Prostate gland (tissue), 2 donors: Measurements from ENCODE around the gene SPATS2. TPM values are rescaled to one million over a fixed set of nuclear protein-coding genes. Genes with fewer than 3 reads are reported as not detected.
A peak's percentile ranks its signal among the peaks of the same experiment; 100 is the strongest.
"Not testable (repeated sequence)": the region's sequence is repeated elsewhere in the genome, so short reads cannot be mapped to it uniquely, and the experiment has no call there.

ENCODE experiments used
- DNase-seq: peaks from one replicate; pipeline ENCODE4 v3.0.0-alpha.2; 2019; ENCODE audit warnings: low spot score
- H3K27ac ChIP-seq, 2 donors: fragments of 200-600 bp; sonication (generic); 2 replicates each; pipeline ENCODE4 v1.5.1; 2017 to 2019
- H3K27me3 ChIP-seq: fragments of 200-600 bp; sonication (generic); replicated peaks from 2 replicates; pipeline ENCODE4 v1.5.1; 2019; ENCODE audit not compliant: insufficient read depth
- H3K36me3 ChIP-seq, 2 donors: fragments of 200-600 bp; sonication (generic); 1 replicate in 1 of 2; 2 replicates in 1 of 2; pipeline versions ENCODE4 v1.5.1 to v1.8.1; 2017 to 2019
- H3K4me1 ChIP-seq: fragments of 200-600 bp; sonication (generic); replicated peaks from 2 replicates; pipeline ENCODE4 v1.5.1; 2019
- H3K4me3 ChIP-seq, 2 donors: fragments of 200-600 bp; sonication (generic); 2 replicates each; pipeline ENCODE4 v1.5.1; 2017 to 2019
- H3K9me3 ChIP-seq: fragments of 200-600 bp; sonication (generic); 2 replicates; pipeline ENCODE4 v1.5.1; 2017
- POLR2A ChIP-seq: fragments of 450-650 bp; IDR thresholded peaks from one replicate; pipeline ENCODE4 v1.6.1; 2016; ENCODE audit warnings: antibody characterized with exemption, mild to moderate bottlenecking
- POLR2AphosphoS5 ChIP-seq: sonication (generic); formaldehyde crosslinking; IDR thresholded peaks from one replicate; pipeline ENCODE4 v1.6.1; 2017; ENCODE audit warnings: antibody characterized with exemption
- WGBS: methylation state at CpG from one replicate; pipeline ENCODE4 v1.1.5; 2018; 5-methylcytosine and 5-hydroxymethylcytosine counted together
- intact Hi-C: fragments of 100-400 bp; cut with DNase I; formaldehyde crosslinking; loops from one replicate; pipeline ENCODE4 v1.14.2; 2022
- total RNA-seq, 2 donors: library from RNA; depleted of rRNA; stranded (reverse); fragments of >200 nt; gene quantifications; one replicate each; pipeline ENCODE4 v1.1.0, GENCODE V29; 2016
- TF ChIP-seq, protein P1 (sequence below), 4 experiments: fragments of 200-600 bp in 2 of 4; fragments of 450-650 bp in 2 of 4; sonication (generic) in 2 of 4; IDR thresholded peaks; 1 replicate in 3 of 4; 2 replicates in 1 of 4; pipeline ENCODE4 v1.5.1; 2016 to 2019; ENCODE audit warnings: antibody characterized with exemption in 4 of 4, mild to moderate bottlenecking in 2 of 4, moderate library complexity in 2 of 4

Gene SPATS2
- total RNA-seq, 2 donors from 2014 or later: 30.1 to 34.2 TPM

DNA sequence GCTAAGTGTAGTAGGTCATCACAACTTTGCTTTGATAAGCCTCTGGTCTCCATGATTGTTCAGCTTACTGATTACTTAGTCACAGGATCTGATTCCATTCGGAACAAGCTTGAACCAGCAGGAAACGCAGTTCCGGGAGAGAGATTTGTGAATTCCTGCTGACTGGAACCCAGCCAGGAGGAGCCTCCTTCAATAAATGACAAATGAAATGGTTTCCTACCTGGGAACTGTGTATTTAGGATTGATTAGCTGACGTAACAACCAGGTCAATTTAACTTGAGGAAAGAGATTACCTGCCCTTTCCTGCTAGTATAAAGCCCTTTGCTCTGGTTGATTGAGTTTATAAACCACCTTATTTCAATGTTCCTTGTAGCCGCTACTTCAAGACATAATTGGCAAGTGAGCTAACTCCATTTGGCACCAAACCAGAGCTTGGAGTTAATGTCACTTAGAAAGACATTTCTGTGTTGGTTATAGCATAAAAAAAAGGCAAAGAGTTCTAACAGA, 136.5 kb downstream of the SPATS2 start:
- intact Hi-C loops: no loop called here
- Histone ChIP-seq H3K27ac (peak overlapping the region in 1 of 2 donors; percentile 15), H3K36me3 (no peaks in the 10 kb centered on the region), H3K27me3 (no peaks in the 10 kb centered on the region), H3K9me3 (no peaks in the 10 kb centered on the region), H3K4me3 (no peak overlapping the region), H3K4me1 (no peaks in the 10 kb centered on the region)
- TF ChIP-seq, protein P1, sequence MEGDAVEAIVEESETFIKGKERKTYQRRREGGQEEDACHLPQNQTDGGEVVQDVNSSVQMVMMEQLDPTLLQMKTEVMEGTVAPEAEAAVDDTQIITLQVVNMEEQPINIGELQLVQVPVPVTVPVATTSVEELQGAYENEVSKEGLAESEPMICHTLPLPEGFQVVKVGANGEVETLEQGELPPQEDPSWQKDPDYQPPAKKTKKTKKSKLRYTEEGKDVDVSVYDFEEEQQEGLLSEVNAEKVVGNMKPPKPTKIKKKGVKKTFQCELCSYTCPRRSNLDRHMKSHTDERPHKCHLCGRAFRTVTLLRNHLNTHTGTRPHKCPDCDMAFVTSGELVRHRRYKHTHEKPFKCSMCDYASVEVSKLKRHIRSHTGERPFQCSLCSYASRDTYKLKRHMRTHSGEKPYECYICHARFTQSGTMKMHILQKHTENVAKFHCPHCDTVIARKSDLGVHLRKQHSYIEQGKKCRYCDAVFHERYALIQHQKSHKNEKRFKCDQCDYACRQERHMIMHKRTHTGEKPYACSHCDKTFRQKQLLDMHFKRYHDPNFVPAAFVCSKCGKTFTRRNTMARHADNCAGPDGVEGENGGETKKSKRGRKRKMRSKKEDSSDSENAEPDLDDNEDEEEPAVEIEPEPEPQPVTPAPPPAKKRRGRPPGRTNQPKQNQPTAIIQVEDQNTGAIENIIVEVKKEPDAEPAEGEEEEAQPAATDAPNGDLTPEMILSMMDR (IDR thresholded peaks at IDR 0.05): no peak
- TF ChIP-seq POLR2AphosphoS5: no peak
- no peak for TF ChIP-seq POLR2A
- WGBS: 33% methylated on average over 5 of the region's 5 CpGs
- DNase-seq: peak; percentile 40

DNA sequence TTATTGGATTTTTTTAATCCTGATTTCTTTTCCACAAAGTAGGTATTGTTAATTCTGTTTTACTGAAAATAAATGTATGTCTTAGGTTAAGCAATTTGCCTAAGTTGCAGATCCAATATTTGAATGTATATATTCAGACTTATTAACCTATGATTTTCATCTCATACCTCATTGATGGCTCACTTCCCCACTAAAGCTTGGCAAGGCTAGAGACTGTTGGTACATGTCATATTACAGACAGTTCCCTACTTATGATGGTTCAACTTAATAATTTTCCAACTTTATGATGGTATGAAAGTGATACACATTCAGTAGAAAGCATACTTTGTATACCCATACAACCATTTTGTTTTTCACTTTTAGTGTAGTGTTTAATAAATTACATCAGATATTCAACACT, 138.4 kb downstream of the SPATS2 start:
- no peak for TF ChIP-seq POLR2A
- TF ChIP-seq, protein P1 (IDR thresholded peaks at IDR 0.05): no peak
- TF ChIP-seq POLR2AphosphoS5: no peak
- intact Hi-C loops: no loop called here

DNA sequence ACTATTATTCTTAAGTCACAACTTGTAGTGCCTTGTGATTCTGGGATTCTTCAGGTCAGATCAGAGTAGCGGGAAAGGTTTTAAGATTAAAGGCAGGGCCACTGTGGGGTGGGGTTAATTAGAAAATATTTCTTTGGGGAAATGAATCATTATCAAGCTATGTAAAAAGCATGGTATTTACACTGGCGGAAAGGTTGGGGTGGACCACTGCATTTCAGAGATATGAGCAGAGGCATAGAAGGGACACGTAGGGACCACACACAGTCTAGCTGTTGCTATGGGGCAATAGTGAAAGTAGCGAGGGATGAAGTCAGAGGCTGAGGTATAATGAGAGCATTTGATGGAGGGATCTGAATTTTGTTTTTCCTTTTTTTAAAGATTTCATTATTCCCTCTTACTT, 139.9 kb downstream of the SPATS2 start:
- H3K4me1 ChIP-seq: no peaks in the 10 kb centered on the region
- 94% methylated on average over 4 of the region's 4 CpGs for WGBS

More for the DNA sequence above, 138.4 kb downstream of the SPATS2 start:
- H3K27ac ChIP-seq: no peak overlapping the region
- no peaks in the 10 kb centered on the region for H3K4me1 ChIP-seq
- no peaks in the 10 kb centered on the region for H3K9me3 ChIP-seq
- no peak overlapping the region for H3K4me3 ChIP-seq
- H3K36me3 ChIP-seq: no peaks in the 10 kb centered on the region
- no peak for DNase-seq
- no peaks in the 10 kb centered on the region for H3K27me3 ChIP-seq

DNA sequence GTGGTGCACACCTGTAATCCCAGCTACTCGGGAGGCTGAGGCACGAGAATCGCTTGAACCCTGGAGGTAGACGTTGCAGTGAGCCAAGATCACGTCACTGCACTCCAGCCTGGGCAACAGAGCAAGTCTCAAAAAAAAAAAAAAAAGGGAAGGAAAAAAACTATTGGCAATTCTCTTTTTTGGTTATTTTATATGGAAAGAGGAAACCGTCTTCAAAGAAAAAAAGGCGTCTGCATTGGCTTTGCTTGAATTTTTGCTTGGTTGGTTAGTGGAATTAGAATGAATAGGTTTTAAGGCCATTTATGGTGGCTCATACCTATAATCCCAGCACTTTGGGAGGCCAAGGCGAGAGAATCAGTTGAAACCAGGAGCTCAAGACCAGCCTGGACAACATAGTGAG, 142.4 kb downstream of the SPATS2 start:
- H3K27me3 ChIP-seq, H3K4me3 ChIP-seq, DNase-seq, H3K36me3 ChIP-seq, H3K4me1 ChIP-seq, H3K27ac ChIP-seq, H3K9me3 ChIP-seq: not testable (repeated sequence)
- WGBS: 94% methylated on average over 8 of the region's 8 CpGs
- intact Hi-C loops: loop anchor here (5.0 kb wide), 3 partner anchors 152 to 222 kb away; no protein-coding TSS in a partner anchor

More for the DNA sequence above, 139.9 kb downstream of the SPATS2 start:
- no peaks in the 10 kb centered on the region for H3K27me3 ChIP-seq
- DNase-seq: no peak
- TF ChIP-seq POLR2A: no peak
- TF ChIP-seq POLR2AphosphoS5: no peak
- TF ChIP-seq, protein P1 (IDR thresholded peaks at IDR 0.05): no peak
- no peaks in the 10 kb centered on the region for H3K36me3 ChIP-seq
- intact Hi-C loops: no loop called here
- H3K4me3 ChIP-seq: no peak overlapping the region
- no peak overlapping the region for H3K27ac ChIP-seq
- no peaks in the 10 kb centered on the region for H3K9me3 ChIP-seq

DNA sequence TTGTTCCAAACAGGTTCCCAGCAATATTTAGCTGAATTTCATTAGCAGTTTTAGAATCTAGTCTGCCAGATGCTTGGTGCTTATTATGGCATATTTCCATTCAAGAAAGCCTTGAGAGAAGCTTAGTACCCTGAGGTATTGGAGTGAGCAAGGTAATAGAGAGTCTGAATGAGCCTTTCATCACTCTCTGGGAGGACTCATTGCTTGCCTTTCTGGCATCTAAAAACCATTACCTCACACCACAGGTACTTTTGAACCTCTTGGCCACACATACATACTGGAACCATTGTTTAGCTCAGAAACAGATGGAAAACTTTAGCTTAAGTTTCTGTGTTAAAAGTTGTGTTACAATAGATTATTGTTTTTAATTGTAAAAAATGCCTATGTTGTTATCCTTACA, 144.1 kb downstream of the SPATS2 start:
- Histone ChIP-seq H3K4me3 (no peak overlapping the region), H3K27ac (no peak overlapping the region), H3K9me3 (no peaks in the 10 kb centered on the region), H3K27me3 (no peaks in the 10 kb centered on the region), H3K4me1 (no peaks in the 10 kb centered on the region), H3K36me3 (no peaks in the 10 kb centered on the region)
- intact Hi-C loops: loop anchor here (5.0 kb wide), 3 partner anchors 154 to 224 kb away; no protein-coding TSS in a partner anchor
- no peak for TF ChIP-seq POLR2AphosphoS5
- no peak for TF ChIP-seq POLR2A
- TF ChIP-seq, protein P1 (IDR thresholded peaks at IDR 0.05): no peak
- DNase-seq: no peak
